Measurements from ENCODE around the gene PRKACA. TPM values are rescaled to one million over a fixed set of nuclear protein-coding genes. Genes with fewer than 3 reads are reported as not detected.
"Not testable (repeated sequence)": the region's sequence is repeated elsewhere in the genome, so short reads cannot be mapped to it uniquely, and the experiment has no call there.

PRKACA gene
- total and polyA plus RNA-seq, 10 of the 15 experiments (the other 5 are each of a cell fraction or from before 2014, with no cell fraction given), result 0.53 to 68.5 (median 11.2) TPM

- ChIA-PET SMC1A (ENCODE audit: uncharacterized antibody, unreplicated experiment) (interaction anchor here (0.7 kb wide), 1 partner anchor 170 kb away, joined by 3 read pairs; no protein-coding TSS in a partner anchor), POLR2A (no interaction called here), CTCF (interaction anchor here (0.5 to 2.4 kb wide), 4 partner anchors 9 to 173 kb away, joined by 3 to 14 read pairs (median 4); no protein-coding TSS in a partner anchor), RAD21 (ENCODE audit: unreplicated experiment) (no interaction called here)
- FAIRE-seq (no peak), ATAC-seq (no peak), DNase-seq (ENCODE audit: low read depth, low spot score) (no peak)
- TF ChIP-seq SUPT20H (IDR thresholded peaks at IDR 0.05; ENCODE audit: borderline replicate concordance, control insufficient read depth, low read depth, low read length) (no peak), EP300 (IDR thresholded peaks at IDR 0.05; ENCODE audit: borderline replicate concordance in 1 of 2, control insufficient read depth in 1 of 2, low read depth in 2 of 2, low read length in 2 of 2) (no peak), BCL11A (IDR thresholded peaks at IDR 0.05; ENCODE audit: low read depth, low read length) (no peak), NFIC (IDR thresholded peaks at IDR 0.05; ENCODE audit: low read depth, low read length) (no peak), MTA2 (IDR thresholded peaks at IDR 0.05; ENCODE audit: low read depth) (no peak), ZNF384 (IDR thresholded peaks at IDR 0.05; ENCODE audit: borderline replicate concordance, low read depth, low read length) (no peak)
- intact Hi-C loops (cut with micrococcal nuclease; ENCODE audit: unreplicated experiment), result no loop called here
- Histone ChIP-seq H4K20me1 (ENCODE audit: control insufficient read depth, insufficient read depth) (no peaks in the 10 kb centered on the region), H3K4me3 (no peak overlapping the region), H3K27me3 (replicated peaks in 1 of 2; ENCODE audit: control insufficient read depth in 2 of 2, insufficient read depth in 2 of 2, low read length in 1 of 2) (no peaks in the 10 kb centered on the region; a peak in 1 of 4 replicates), H3K9ac (ENCODE audit: control insufficient read depth, insufficient read depth, low read length) (no peak overlapping the region), H2AFZ (ENCODE audit: control insufficient read depth, low read depth, low read length) (no peak overlapping the region), H3K4me1 (ENCODE audit: control insufficient read depth, insufficient read depth, low read length) (no peaks in the 10 kb centered on the region), H3K27ac (ENCODE audit: control insufficient read depth, insufficient read depth) (no peak overlapping the region), H3K36me3 (ENCODE audit: control insufficient read depth in 2 of 2, insufficient read depth in 2 of 2, low read length in 1 of 2) (peaks cover 8 to 12% of the 10 kb centered on the region in 2 experiments; a peak in 3 of 4 replicates), H3K4me2 (ENCODE audit: control insufficient read depth, insufficient read depth) (no peak overlapping the region), H3K79me2 (ENCODE audit: control insufficient read depth, insufficient read depth, low read length) (no peaks in the 10 kb centered on the region), H3K9me3 (replicated peaks; ENCODE audit: control insufficient read depth, insufficient read depth, low read length) (peaks cover 2% of the 10 kb centered on the region; the same call in 1 of the 3 replicates)
- 70% methylated on average over 8 of the region's 9 CpGs for WGBS (ENCODE audit: insufficient coverage, insufficient replicate concordance, low lambda C conversion rate, missing lambda C conversion rate)
- no TSS peak for BruUV-seq (replicated peaks)
- in situ Hi-C loops (cut with MboI), result loop anchor here (25.0 kb wide), 1 partner anchor 765 kb away; no protein-coding TSS in a partner anchor
Measured at GRCh38 chr19:14051980-14052379, 65.6 kb downstream of the PRKACA start.

- H3K27ac ChIP-seq (ENCODE audit: control insufficient read depth, insufficient read depth); H4K20me1 ChIP-seq (ENCODE audit: control insufficient read depth, insufficient read depth); BruUV-seq (replicated peaks); H3K4me1 ChIP-seq (ENCODE audit: control insufficient read depth, insufficient read depth, low read length); H2AFZ ChIP-seq (ENCODE audit: control insufficient read depth, low read depth, low read length); intact Hi-C loops (cut with micrococcal nuclease; ENCODE audit: unreplicated experiment); H3K9ac ChIP-seq (ENCODE audit: control insufficient read depth, insufficient read depth, low read length); FAIRE-seq; H3K79me2 ChIP-seq (ENCODE audit: control insufficient read depth, insufficient read depth, low read length); H3K27me3 ChIP-seq (replicated peaks in 1 of 2; ENCODE audit: control insufficient read depth in 2 of 2, insufficient read depth in 2 of 2, low read length in 1 of 2); DNase-seq (ENCODE audit: low read depth, low spot score); H3K9me3 ChIP-seq (replicated peaks; ENCODE audit: control insufficient read depth, insufficient read depth, low read length); H3K4me2 ChIP-seq (ENCODE audit: control insufficient read depth, insufficient read depth); H3K4me3 ChIP-seq; ATAC-seq: not testable (repeated sequence)
- ChIA-PET CTCF (interaction anchor here (7.4 kb wide), 1 partner anchor 8 kb away, joined by 60 read pairs; no protein-coding TSS in a partner anchor), SMC1A (ENCODE audit: uncharacterized antibody, unreplicated experiment) (interaction anchor here (0.6 to 1.2 kb wide), 3 partner anchors 9 to 169 kb away, joined by 3 to 4 read pairs (median 3); no protein-coding TSS in a partner anchor), RAD21 (ENCODE audit: unreplicated experiment) (interaction anchor here (0.6 kb wide), 1 partner anchor 141 kb away, joined by 4 read pairs; no protein-coding TSS in a partner anchor), POLR2A (interaction anchor here (0.6 kb wide), 1 partner anchor 1317 kb away, joined by 5 read pairs; the partner anchor contains the start of gene TRIR)
- in situ Hi-C loops (cut with MboI), result loop anchor here (25.0 kb wide), 1 partner anchor 764 kb away; no protein-coding TSS in a partner anchor
- 95% methylated on average over 11 of the region's 11 CpGs for WGBS (ENCODE audit: insufficient coverage, insufficient replicate concordance, low lambda C conversion rate, missing lambda C conversion rate)
- peaks cover 10 to 17% of the 10 kb centered on the region in 2 experiments; a peak in 3 of 4 replicates for H3K36me3 ChIP-seq (ENCODE audit: control insufficient read depth in 2 of 2, insufficient read depth in 2 of 2, low read length in 1 of 2)
Measured at GRCh38 chr19:14050961-14051360, 66.6 kb downstream of the PRKACA start.

Data from GM12878 (cell line).